ENCODE results near the gene TMEM50B.
A peak's percentile ranks its signal among the peaks of the same experiment; 100 is the strongest.
"Not testable (repeated sequence)": the region's sequence is repeated elsewhere in the genome, so short reads cannot be mapped to it uniquely, and the experiment has no call there.

Gene TMEM50B

GRCh38 chr21:33432496-33432895 lies 47.3 kb downstream of the TMEM50B start:
- no peak for DNase-seq (ENCODE audit: low spot score)
- no peak for FAIRE-seq

DNA sequence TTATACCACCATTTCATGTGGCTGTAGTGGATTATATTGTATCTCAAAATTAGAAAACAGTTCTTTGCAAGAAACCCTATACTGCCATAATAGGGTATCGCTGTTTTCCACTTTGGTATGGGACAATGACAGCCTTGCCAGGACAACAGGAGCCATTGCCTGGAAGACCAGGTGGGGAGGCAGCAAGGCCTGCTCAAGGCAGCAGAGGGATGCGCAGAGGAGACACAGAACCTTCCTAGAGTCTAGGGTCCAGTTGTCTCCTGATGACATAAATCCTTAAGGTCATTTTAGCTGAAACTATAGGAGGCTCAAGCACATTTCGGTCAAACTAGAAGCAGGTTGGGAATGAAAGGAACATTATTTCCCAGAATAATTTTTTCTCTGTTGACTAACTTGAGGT lies 48.9 kb downstream of the TMEM50B start:
- FAIRE-seq (no peak), DNase-seq (ENCODE audit: low spot score) (no peak)

GRCh38 chr21:33428669-33429068 lies 51.1 kb downstream of the TMEM50B start:
- DNase-seq (ENCODE audit: low spot score) (no peak), FAIRE-seq (no peak)

GRCh38 chr21:33427051-33427450 lies 52.7 kb downstream of the TMEM50B start:
- no peak for FAIRE-seq
- no peak for DNase-seq (ENCODE audit: low spot score)

DNA sequence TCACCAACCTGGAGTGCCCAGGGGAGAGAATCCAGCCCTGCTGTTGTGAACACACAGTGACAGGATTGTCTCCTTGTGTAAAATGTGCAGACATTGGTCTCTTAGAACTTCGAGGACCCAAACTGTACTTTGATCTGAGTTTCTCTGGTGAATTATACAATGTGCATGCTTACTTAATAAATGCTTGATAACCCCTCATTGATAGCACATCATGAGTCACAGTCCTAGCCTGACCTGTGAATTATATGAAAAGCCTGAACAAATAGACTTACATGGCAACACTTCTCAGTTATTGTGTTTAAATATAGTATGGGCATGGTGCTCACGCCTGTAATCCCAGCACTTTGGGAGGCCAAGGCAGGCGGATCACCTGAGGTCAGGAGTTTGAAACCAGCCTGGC lies 53.9 kb downstream of the TMEM50B start:
- FAIRE-seq, result no peak

DNA sequence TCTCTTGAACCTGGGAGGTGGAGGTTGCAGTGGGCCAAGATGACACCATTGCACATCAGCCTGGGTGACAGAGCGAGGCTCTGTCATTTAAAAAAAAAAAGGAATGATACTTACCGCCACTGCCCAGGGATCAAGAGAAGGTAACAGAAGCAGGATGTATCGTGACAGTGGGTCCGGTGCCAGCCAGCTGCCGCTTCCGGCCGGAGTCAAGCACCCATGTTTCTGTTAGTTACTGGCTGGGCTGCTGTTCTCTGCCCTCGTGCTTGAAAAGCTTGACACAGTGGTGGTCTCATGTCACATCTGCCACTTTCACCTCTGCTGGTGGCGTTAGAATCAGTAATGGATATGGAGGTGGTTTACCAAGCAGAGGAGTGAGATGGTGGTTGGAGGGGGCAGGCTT lies 55.6 kb downstream of the TMEM50B start:
- no peak for DNase-seq (ENCODE audit: low spot score)
- FAIRE-seq, result no peak

More for the DNA sequence above, 53.9 kb downstream of the TMEM50B start:
- DNase-seq (ENCODE audit: low spot score), result no peak

- FAIRE-seq, result no peak
- no peak for DNase-seq (ENCODE audit: low spot score)
These were observed 57.9 kb downstream of the TMEM50B start for GRCh38 chr21:33421713-33422393.

DNA sequence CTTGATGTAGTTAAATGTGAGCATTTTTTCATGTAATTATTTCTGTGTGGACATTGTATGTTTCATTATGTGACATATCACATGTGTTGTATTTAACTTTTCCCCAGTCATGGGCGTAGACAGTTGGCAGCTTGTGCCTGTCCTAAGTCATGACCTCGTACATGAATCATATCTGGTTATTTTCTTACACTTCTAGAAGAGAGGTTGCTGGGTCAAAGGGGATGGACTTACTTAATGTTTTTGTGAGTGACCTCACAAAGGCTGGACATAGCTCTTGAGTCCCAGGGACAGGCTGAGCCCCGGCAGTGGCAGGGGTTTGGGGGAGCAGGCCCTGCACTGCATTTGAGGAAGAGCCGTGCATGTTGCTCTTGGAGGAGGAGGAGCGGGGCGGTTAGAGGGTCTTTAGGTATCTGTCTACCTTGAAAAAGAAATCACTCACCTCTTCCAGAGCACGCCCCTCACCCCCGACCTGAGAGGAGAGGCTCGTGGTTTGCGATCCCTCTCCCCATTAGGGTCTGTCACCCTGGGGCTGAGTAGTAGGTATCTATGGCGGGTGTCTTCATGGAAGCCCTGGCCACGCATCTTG lies 60.1 kb downstream of the TMEM50B start:
- no peak for FAIRE-seq
- DNase-seq (ENCODE audit: low spot score), result no peak

DNA sequence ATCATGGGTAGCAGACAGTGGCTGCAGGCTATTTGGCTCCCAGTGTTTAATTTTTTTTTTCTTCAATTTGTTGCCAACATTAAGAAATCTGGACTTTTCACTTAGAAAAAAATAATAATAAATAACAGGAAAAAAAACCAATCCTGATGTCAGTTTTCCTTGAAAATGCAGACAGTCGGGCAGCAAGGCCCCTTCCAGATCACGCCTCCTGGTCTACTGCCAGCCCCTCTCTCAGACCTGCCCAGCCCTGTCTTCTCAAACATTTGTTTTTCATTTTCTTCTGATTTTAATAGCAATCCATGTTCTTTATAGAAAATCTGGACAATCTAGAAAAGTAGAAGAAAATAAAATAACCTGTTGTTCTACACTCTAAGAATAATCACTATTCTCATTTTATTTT lies 61.1 kb downstream of the TMEM50B start:
- DNase-seq (ENCODE audit: low spot score) (no peak), FAIRE-seq (no peak)

DNA sequence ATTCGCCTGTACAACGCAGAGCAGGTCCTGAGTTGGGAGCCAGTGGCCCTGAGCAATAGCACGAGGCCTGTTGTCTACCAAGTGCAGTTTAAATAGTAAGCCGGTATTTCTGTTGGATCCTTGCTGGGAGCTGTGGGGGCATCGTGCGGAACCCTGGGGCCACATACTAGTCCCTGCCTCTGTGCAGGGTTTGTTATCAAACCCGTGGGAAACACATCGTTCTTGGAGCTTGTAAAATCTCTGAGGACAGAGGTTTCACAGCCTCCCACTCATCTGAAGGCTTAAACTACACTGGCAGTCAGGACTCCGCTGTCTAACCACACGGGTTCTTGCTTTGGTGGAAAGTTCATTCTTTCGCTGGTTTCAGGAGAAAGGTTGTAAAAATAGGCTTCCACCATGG lies 64.8 kb downstream of the TMEM50B start:
- FAIRE-seq (no peak), DNase-seq (ENCODE audit: low spot score) (no peak)

DNA sequence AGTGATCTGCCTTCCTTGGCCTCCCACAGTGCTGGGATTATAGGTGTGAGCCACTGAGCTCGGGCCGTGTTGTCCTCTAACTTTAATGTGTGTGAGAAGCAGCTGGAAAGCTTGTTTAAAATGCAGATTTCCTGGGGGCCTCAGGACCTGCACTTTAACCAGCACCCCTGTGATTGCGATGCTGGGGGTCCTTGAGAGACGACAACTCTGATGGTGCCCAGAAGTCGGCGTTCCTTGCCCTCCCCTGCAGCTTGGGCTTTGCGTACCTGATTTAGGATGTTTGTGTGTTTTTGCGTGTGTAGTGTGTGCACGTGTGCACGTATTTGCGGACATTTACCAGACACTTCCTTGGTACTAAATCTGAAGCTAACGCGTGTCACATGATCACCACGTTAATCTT lies 65.7 kb downstream of the TMEM50B start:
- FAIRE-seq, result no peak

GRCh38 chr21:33412832-33413519 lies 66.8 kb downstream of the TMEM50B start:
- no peak for DNase-seq (ENCODE audit: low spot score)
- FAIRE-seq, result no peak

More for the DNA sequence above, 65.7 kb downstream of the TMEM50B start:
- no peak for DNase-seq (ENCODE audit: low spot score)

DNA sequence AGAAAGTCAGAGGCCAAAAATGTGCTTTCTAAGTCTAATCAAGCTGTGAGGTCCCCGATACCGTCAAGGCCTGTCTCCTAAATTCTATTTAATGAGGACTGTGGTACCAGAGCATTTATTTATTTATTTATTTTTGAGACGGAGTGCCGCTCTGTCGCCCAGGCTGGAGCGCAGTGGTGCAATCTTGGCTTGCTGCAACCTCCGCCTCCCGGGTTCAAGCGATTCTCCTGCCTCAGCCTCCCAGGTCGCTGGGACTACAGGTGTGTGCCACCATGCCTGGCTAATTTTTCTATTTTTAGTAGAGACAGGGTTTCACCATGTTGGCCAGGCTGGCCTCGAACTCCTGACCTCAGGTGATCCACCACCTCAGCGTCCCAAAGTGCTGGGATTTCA lies 67.3 kb downstream of the TMEM50B start:
- not testable (repeated sequence) for DNase-seq (ENCODE audit: low spot score); FAIRE-seq

- DNase-seq (ENCODE audit: low spot score) (no peak), FAIRE-seq (no peak)
These were observed 67.8 kb downstream of the TMEM50B start for GRCh38 chr21:33411949-33412430.

DNA sequence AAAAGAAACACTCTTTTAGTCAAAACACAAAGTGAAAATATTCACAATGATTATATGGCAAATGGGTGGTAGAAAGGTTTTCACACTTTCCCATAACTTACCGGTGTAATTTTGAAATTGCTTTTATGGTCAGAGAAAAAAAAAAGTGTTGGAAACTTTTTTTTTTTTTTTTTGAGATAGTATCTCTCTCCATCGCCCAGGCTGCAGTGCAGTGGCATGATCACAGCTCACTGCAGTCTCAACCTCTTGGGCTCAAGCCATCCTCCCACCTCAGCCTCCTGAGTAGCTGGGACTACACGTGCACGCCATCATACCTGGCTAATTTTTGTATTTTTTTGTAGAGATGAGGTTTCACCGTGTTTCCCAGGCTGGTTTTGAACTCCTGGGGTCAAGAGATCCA lies 73.3 kb downstream of the TMEM50B start:
- FAIRE-seq (no peak), DNase-seq (ENCODE audit: low spot score) (no peak)

DNA sequence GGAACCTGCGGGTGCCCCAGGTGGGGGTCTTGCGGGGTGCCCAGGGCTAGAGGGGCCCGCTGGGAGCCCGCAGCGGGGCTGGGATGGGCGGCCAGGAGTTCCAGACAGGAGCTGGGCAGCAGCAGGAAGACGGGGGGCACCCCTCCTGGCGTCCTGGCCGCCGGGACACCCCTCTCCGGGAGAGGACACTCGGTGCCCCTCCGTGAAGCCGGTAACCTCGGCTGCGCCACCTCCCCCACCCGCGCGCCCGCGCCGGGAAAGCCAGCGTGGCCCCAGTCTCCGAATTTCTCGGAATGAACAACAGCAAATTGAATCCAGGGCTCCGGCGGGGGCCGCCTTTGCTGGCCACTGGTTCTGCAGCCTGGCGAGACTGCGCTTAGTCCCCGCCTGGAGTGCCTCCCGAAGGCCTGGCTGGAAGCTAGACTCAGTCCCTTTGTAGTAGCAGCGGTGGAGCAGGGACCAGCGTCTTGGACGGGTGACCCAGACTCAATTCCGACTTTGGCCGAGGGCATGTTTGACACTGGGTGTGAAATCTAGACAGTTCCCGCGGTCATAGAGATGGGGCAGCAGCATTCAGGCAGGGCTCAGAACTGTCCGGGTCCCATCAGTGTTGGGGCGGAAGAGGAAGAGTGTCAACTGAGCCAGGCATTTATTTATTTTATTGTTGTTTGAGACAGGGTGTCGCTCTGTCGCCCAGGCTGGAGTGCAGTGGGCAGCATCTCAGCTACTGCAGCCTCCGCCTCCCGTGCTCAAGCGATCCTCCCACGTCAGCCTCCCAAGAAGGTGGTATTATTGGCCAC lies 75.8 kb downstream of the TMEM50B start:
- no peak for FAIRE-seq
- DNase-seq (ENCODE audit: low spot score), result peak; percentile 38

DNA sequence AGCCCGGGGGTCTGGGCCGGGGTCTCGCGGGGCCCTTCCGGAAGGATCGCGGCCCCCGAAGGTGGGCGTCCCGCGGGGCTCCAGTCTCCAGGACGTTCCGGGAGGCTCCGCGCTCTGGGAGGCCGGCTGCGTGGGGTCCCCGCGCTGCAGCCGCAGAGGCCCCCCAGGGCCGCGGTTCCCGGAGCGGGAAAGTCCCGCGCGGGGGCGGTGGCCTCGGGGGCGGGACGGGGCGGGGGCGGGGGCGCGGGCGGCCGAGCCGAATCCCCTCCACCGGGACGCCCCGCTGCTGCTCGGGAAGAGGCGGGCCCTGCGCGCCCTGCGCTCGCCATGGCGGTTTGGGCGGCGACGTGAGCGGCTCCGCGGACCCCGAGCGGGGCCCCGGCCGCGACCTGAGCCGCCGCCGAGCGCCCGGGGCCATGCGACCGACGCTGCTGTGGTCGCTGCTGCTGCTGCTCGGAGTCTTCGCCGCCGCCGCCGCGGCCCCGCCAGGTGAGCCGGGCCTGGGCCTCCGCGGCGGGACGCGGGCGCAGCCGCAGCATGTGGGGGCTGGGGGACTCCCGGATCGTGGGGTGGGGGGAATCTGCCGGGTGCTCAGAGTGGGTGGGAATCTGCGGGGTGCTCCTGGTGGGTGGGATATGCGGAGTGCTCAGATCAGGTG lies 76.5 kb downstream of the TMEM50B start, which contains the start of gene IFNGR2:
Gene IFNGR2, plus strand, starts transcription at position 286 of the 658 bp plus-strand sequence. Its CDS starts 131 bp downstream, at position 417.
- no peak for FAIRE-seq
- DNase-seq (ENCODE audit: low spot score), result peak; percentile 57

DNA sequence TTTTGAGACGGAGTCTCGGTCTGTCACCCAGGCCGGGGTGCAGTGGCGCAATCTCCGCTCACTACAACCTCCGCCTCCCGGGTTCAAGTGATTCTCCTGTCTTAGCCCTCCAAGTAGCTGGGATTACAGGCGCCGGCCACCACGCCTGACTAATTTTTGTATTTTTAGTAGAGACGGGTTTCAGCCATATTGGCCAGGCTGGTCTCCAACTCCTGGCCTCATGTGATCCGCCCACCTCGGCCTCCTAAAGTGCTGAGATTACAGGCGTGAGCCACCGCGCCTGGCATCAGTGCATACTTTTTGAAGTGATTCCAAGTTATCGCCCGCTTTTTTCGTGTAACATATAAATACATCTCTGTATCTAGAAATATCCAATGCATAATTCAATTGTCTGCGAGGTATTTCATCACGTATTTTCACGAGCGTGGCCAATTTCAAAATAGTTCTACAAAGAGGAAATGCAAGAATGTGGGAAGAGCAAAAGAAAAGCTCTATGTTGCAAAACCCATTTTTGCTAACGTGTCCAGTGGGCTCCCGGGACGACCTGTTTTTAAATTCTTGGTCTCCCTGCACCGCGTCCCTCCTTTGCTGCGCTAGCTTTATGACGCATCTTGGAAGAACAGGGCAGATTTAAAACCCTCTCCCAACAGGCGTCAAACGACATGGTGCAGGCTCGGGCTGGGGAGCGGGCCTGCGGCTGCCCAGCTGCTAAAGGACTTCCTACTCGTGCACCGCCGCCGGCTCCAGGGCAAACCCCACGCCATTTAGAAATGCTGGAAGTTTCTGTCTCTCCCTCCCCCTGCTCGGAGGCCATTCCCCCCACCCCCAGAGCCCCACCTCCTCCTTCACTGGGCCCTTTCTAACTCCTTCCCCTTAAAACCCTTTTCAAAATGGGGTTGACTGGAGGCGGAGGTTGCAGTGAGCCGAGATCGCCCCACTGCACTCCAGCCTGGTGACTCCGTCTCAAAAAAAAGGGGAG lies 77.5 kb downstream of the TMEM50B start:
- DNase-seq (ENCODE audit: low spot score), result peak; percentile 51
- no peak for FAIRE-seq

DNA sequence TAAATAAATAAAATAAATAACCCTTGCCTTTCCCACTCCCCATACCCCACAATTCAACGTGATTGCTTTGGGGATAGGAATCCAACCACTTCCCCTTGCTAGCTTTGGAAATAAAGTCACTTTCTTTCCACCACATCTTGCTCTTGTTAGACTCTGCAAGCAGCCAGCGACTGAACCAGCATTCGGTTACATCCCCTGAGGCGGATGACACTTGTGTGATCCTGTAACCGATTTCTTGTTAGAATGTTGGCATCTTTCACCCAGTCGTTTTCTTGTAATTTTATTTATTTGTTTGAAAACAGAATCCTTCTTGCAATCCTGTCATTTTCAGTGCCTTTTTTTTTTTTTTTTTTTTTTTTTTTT lies 78.2 kb downstream of the TMEM50B start:
- FAIRE-seq (no peak), DNase-seq (ENCODE audit: low spot score) (no peak)

Data from urothelium cell line (cell line).